Ishikawa (cell line): ENCODE results near the gene CCDC27.
A peak's percentile ranks its signal among the peaks of the same experiment; 100 is the strongest.

Source experiments
- CEBPB ChIP-seq: IDR thresholded peaks from 2 replicates; pipeline ENCODE4 v1.6.1; 2012
- CREB1 ChIP-seq: IDR thresholded peaks from 2 replicates; pipeline ENCODE4 v1.6.1; 2012; ENCODE audit warnings: low read depth
- EGR1 ChIP-seq: IDR thresholded peaks from 2 replicates; pipeline ENCODE4 v1.6.1; 2012
- EP300 ChIP-seq: IDR thresholded peaks from 2 replicates; pipeline ENCODE4 v1.6.1; 2012; ENCODE audit warnings: borderline replicate concordance
- FOXM1 ChIP-seq: IDR thresholded peaks from 2 replicates; pipeline ENCODE4 v1.6.1; 2012; ENCODE audit warnings: low read depth, borderline replicate concordance
- NFIC ChIP-seq: IDR thresholded peaks from 2 replicates; pipeline ENCODE4 v1.6.1; 2012
- RAD21 ChIP-seq: IDR thresholded peaks from 2 replicates; pipeline ENCODE4 v1.6.1; 2012; ENCODE audit warnings: low read depth
- TAF1 ChIP-seq: IDR thresholded peaks from 2 replicates; pipeline ENCODE4 v1.6.1; 2012; ENCODE audit warnings: low read depth, mild to moderate bottlenecking
- TCF12 ChIP-seq: IDR thresholded peaks from 2 replicates; pipeline ENCODE4 v1.6.1; 2012; ENCODE audit warnings: low read depth
- TEAD4 ChIP-seq: IDR thresholded peaks from 2 replicates; pipeline ENCODE4 v1.6.1; 2012
- USF1 ChIP-seq: IDR thresholded peaks from 2 replicates; pipeline ENCODE4 v1.6.1; 2012
- YY1 ChIP-seq: IDR thresholded peaks from 2 replicates; pipeline ENCODE4 v1.6.1; 2012; ENCODE audit warnings: low read depth
- ZBTB7A ChIP-seq: IDR thresholded peaks from 2 replicates; pipeline ENCODE4 v1.6.1; 2012; ENCODE audit warnings: low read depth
- TF ChIP-seq, protein P1 (sequence below): IDR thresholded peaks from 2 replicates; pipeline ENCODE4 v1.6.1; 2012; ENCODE audit warnings: low read depth, mild to moderate bottlenecking
- TF ChIP-seq, protein P2 (sequence below): IDR thresholded peaks from 2 replicates; pipeline ENCODE4 v1.6.1; 2012

Gene CCDC27

GRCh38 chr1:3773572-3774275, 21.5 kb downstream of the CCDC27 start:
- TF ChIP-seq NFIC: no peak
- TF ChIP-seq ZBTB7A: no peak
- no peak for TF ChIP-seq TCF12
- no peak for TF ChIP-seq YY1
- no peak for TF ChIP-seq CEBPB
- TF ChIP-seq, protein P1, sequence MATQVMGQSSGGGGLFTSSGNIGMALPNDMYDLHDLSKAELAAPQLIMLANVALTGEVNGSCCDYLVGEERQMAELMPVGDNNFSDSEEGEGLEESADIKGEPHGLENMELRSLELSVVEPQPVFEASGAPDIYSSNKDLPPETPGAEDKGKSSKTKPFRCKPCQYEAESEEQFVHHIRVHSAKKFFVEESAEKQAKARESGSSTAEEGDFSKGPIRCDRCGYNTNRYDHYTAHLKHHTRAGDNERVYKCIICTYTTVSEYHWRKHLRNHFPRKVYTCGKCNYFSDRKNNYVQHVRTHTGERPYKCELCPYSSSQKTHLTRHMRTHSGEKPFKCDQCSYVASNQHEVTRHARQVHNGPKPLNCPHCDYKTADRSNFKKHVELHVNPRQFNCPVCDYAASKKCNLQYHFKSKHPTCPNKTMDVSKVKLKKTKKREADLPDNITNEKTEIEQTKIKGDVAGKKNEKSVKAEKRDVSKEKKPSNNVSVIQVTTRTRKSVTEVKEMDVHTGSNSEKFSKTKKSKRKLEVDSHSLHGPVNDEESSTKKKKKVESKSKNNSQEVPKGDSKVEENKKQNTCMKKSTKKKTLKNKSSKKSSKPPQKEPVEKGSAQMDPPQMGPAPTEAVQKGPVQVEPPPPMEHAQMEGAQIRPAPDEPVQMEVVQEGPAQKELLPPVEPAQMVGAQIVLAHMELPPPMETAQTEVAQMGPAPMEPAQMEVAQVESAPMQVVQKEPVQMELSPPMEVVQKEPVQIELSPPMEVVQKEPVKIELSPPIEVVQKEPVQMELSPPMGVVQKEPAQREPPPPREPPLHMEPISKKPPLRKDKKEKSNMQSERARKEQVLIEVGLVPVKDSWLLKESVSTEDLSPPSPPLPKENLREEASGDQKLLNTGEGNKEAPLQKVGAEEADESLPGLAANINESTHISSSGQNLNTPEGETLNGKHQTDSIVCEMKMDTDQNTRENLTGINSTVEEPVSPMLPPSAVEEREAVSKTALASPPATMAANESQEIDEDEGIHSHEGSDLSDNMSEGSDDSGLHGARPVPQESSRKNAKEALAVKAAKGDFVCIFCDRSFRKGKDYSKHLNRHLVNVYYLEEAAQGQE: no peak
- TF ChIP-seq USF1: no peak
- TF ChIP-seq EP300: no peak
- no peak for TF ChIP-seq EGR1
- TF ChIP-seq, protein P2, sequence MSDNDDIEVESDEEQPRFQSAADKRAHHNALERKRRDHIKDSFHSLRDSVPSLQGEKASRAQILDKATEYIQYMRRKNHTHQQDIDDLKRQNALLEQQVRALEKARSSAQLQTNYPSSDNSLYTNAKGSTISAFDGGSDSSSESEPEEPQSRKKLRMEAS: no peak
- TF ChIP-seq CREB1: no peak
- no peak for TF ChIP-seq TAF1
- no peak for TF ChIP-seq FOXM1

DNA sequence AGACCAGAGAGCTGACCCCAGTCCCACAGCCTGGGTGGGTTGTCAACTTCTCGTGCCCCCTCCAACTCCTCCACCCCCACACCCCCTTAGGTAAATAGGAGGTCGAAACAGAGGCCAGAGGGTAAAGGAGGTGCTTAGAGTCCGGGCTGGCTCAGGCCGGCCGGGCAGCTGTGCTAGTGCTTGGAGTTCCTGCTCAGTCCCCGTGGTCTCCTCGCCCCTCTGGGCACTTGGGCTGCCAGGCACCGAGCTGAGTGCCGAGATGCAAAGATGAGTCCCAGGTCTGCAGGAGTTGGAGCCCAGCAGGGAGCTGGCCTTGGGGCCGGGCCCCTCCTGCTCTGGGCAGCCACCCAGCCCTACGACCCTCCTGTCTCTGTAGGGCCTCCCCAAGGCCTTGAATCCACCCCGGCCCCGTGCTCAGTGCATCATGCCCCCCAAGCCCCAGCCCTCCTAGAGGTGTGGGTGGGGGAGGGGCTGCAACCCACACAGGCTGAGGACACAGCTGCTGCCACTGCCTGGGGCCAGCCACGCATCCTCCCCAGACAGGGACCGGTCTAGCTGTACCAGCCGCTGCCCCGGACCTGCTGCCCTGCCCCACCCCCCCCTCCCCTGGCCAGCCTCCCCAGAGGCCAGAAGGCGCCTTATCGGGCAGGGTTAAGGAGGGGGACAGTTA, 22.2 kb downstream of the CCDC27 start:
- TF ChIP-seq TAF1: no peak
- TF ChIP-seq RAD21: no peak
- no peak for TF ChIP-seq TEAD4
- no peak for TF ChIP-seq YY1
- TF ChIP-seq NFIC: no peak
- no peak for TF ChIP-seq EGR1
- TF ChIP-seq TCF12: no peak
- TF ChIP-seq, protein P1: no peak

GRCh38 chr1:3774946-3775489, 22.8 kb downstream of the CCDC27 start:
- TF ChIP-seq CEBPB: no peak
- no peak for TF ChIP-seq ZBTB7A
- TF ChIP-seq FOXM1: no peak
- TF ChIP-seq TEAD4: no peak
- no peak for TF ChIP-seq CREB1
- TF ChIP-seq TAF1: no peak
- no peak for TF ChIP-seq EGR1
- no peak for TF ChIP-seq YY1
- TF ChIP-seq TCF12: no peak
- TF ChIP-seq EP300: no peak

DNA sequence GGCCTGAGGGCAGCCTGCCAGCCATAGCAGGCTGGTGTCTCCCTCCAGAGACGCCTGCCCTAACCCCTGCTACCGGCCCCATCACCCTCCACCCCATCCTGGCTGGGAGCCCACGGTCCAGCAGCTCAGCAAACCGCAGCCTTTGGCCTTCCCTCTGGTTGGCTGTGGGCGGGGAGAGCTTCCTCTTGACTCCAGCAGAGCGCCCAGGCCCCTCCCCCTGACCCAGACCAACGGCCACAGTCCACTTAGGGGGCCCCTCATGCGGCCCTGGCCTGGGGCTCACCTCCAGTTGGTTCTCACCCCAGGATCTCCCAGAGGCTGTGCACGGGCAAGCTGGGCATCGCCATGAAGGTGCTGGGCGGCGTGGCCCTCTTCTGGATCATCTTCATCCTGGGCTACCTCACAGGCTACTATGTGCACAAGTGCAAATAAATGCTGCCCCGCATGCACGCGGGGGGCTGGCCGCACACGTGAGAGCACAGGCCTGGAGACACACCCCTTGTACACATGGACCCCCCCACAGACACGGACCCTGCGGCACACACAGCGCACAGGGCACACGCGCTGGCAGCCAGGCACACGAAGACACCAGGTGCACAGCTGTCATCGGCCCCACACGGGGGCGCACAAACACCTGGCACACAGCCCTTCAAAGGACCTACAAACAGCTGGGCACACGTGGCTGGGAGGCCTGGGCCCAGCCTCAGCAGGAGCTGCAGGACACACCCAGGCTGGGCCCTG, 23.4 kb downstream of the CCDC27 start:
- TF ChIP-seq, protein P1: peak; percentile 50; the same call in 1 of the 2 replicates
- TF ChIP-seq CREB1 (no peak), USF1 (peak; percentile 68), RAD21 (peak; percentile 62), CEBPB (no peak), YY1 (peak; percentile 5; the same call in 1 of the 2 replicates), NFIC (peak; percentile 82)
- TF ChIP-seq, protein P2: peak; percentile 95
